K562 (cell line): ENCODE measurements around the gene DCTN2. TPM values are rescaled to one million over a fixed set of nuclear protein-coding genes. Genes with fewer than 3 reads are reported as not detected.

Experiments
- CHD1 ChIP-seq: fragments of 200-600 bp; sonication (generic); IDR thresholded peaks from one replicate; pipeline ENCODE4 v1.6.1; 2012; ENCODE audit warnings: mild to moderate bottlenecking, moderate library complexity, low read length, inconsistent platforms
- E2F5 ChIP-seq: sonication (generic); formaldehyde crosslinking; IDR thresholded peaks from 2 replicates; pipeline ENCODE4 v1.8.0; 2022; ENCODE audit warnings: mild to moderate bottlenecking, missing genetic modification reagents
- ELF2 ChIP-seq: fragments of 250-450 bp; sonication (Bioruptor Pico); IDR thresholded peaks from 2 replicates; pipeline ENCODE4 v1.5.0; 2021; ENCODE audit warnings: mild to moderate bottlenecking
- EP400 ChIP-seq: fragments of 450-650 bp; IDR thresholded peaks from 2 replicates; pipeline ENCODE4 v1.6.1; 2017; ENCODE audit warnings: antibody characterized with exemption, mild to moderate bottlenecking, moderate library complexity
- GTF3C2 ChIP-seq: IDR thresholded peaks from 3 replicates; pipeline ENCODE4 v1.6.1; 2011; ENCODE audit warnings: borderline replicate concordance, mild to moderate bottlenecking, moderate library complexity; ENCODE audit not compliant: insufficient read length; ENCODE audit errors: extremely low read depth
- KDM4B ChIP-seq, 2 experiments: fragments of 450-650 bp in 1 of 2; sonication (generic) in 1 of 2; IDR thresholded peaks; 2 replicates each; pipeline ENCODE4 v1.6.1; 2016 to 2017; ENCODE audit warnings: borderline replicate concordance in 2 of 2, antibody characterized with exemption in 1 of 2, low read depth in 1 of 2, mild to moderate bottlenecking in 1 of 2
- MLLT1 ChIP-seq, 2 experiments: fragments of 450-650 bp; IDR thresholded peaks; 2 replicates each; pipeline ENCODE4 v1.6.1; 2016
- MYC ChIP-seq, 2 experiments: fragments of 250-450 bp in 1 of 2; sonication (Bioruptor Pico) in 1 of 2; IDR thresholded peaks; 2 replicates each; pipeline versions ENCODE4 v1.5.1 to v1.6.1; 2012 to 2021; ENCODE audit warnings: low read depth in 2 of 2, borderline replicate concordance in 1 of 2, improper control_type of control experiment in 1 of 2, low read length in 1 of 2, mild to moderate bottlenecking in 1 of 2, moderate library complexity in 1 of 2
- NCOA4 ChIP-seq: fragments of 450-650 bp; IDR thresholded peaks from 2 replicates; pipeline ENCODE4 v1.6.1; 2018; ENCODE audit warnings: mild to moderate bottlenecking; ENCODE audit not compliant: partially characterized antibody
- NUFIP1 ChIP-seq: fragments of 450-650 bp; IDR thresholded peaks from 2 replicates; pipeline ENCODE4 v1.6.1; 2018; ENCODE audit not compliant: partially characterized antibody
- POLR2B ChIP-seq: fragments of 450-650 bp; IDR thresholded peaks from 2 replicates; pipeline ENCODE4 v1.6.1; 2018; ENCODE audit warnings: low read depth; ENCODE audit not compliant: partially characterized antibody
- SMARCC2 ChIP-seq: fragments of 450-650 bp; IDR thresholded peaks from 2 replicates; pipeline ENCODE4 v1.6.1; 2017; ENCODE audit warnings: antibody characterized with exemption, moderate library complexity, mild to moderate bottlenecking, low read depth
- TFE3 ChIP-seq: fragments of 450-650 bp; formaldehyde crosslinking; IDR thresholded peaks from 2 replicates; pipeline ENCODE4 v1.4.0; 2020; ENCODE audit warnings: mild to moderate bottlenecking, mixed read lengths
- U2AF1 ChIP-seq: fragments of 200-400 bp; formaldehyde crosslinking; optimal IDR thresholded peaks from 2 replicates; pipeline ENCODE3; 2017; ENCODE audit warnings: mild to moderate bottlenecking, low read depth, low read length, moderate library complexity
- ZNF280A ChIP-seq: fragments of 450-650 bp; IDR thresholded peaks from 2 replicates; pipeline ENCODE4 v1.6.1; 2018; ENCODE audit warnings: mild to moderate bottlenecking, low read depth; ENCODE audit not compliant: partially characterized antibody
- ZNF282 ChIP-seq: sonication (generic); formaldehyde crosslinking; IDR thresholded peaks from 2 replicates; pipeline ENCODE4 v1.8.1; 2023; ENCODE audit warnings: missing genetic modification reagents
- ZNF347 ChIP-seq: fragments of 450-650 bp; formaldehyde crosslinking; IDR thresholded peaks from 2 replicates; pipeline ENCODE4 v1.4.0; 2020; ENCODE audit warnings: low read depth, mild to moderate bottlenecking, moderate library complexity
- polyA plus RNA-seq, 8 experiments: library from polyadenylated mRNA; depleted of rRNA in 4 of 8; stranded (reverse) in 5 of 8; unstranded in 3 of 8; fragments of >200 nt; fragmentation: Nextera tagmentation in 2 of 8; fragmentation: Illumina TruSeq in 1 of 8; extraction: Ambion mirVana in 2 of 8; extraction: Trizol in 1 of 8; gene quantifications; 2 replicates each; pipeline versions ENCODE4 v1.2.1 to v1.2.3, GENCODE V29; 2011 to 2014; ENCODE audit warnings: inconsistent platforms in 1 of 8, missing spikeins in 1 of 8
- total RNA-seq, 7 experiments: library from RNA; depleted of rRNA in 6 of 7; stranded (reverse); fragments of >200 nt in 6 of 7; fragmentation: Illumina TruSeq in 2 of 7; extraction: Trizol in 2 of 7; gene quantifications; 2 replicates each; pipeline versions ENCODE4 v1.2.1 to v1.2.3, GENCODE V29; 2011 to 2021; ENCODE audit warnings: low replicate concordance in 1 of 7

DCTN2 gene
- total and polyA plus RNA-seq, 9 of the 15 experiments (the other 6 are each of a cell fraction or from before 2014, with no cell fraction given), result 43.6 to 270 (median 125) TPM

- TF ChIP-seq ZNF280A (no peak), E2F5 (CRISPR knock-in tag) (0 out of 2 replicates have a peak, but pooled peaks have one; percentile 37), NCOA4 (no peak), MLLT1 (IDR thresholded peaks at IDR 0.05) (peak; percentile 50 to 58; a peak in 2 of 4 replicates), TFE3 (CRISPR knock-in tag) (no peak), ELF2 (CRISPR knock-in tag) (0 out of 2 replicates have a peak, but pooled peaks have one; percentile 52), MYC (IDR thresholded peaks at IDR 0.05; ENCODE audit: low read depth, low read length) (0 out of 2 replicates have a peak, but pooled peaks have one; percentile 13), MYC (CRISPR knock-in tag; IDR thresholded peaks at IDR 0.05; ENCODE audit: borderline replicate concordance, low read depth) (no peak), SMARCC2 (no peak), U2AF1 (no peak), EP400 (no peak), KDM4B (IDR thresholded peaks at IDR 0.05; ENCODE audit: borderline replicate concordance in 2 of 2, low read depth in 1 of 2) (peak in 1 of 2 experiments; percentile 24; a peak in 1 of 4 replicates), GTF3C2 (no peak), ZNF282 (CRISPR knock-in tag) (no peak), CHD1 (no peak), NUFIP1 (no peak), ZNF347 (CRISPR knock-in tag) (no peak), POLR2B (peak; percentile 67)
Observed at GRCh38 chr12:57522887-57523705, 23.9 kb downstream of the DCTN2 start (continued).
